ENCODE data around the gene AIFM2. TPM values are rescaled to one million over a fixed set of nuclear protein-coding genes. Genes with fewer than 3 reads are reported as not detected.

AIFM2 gene
- total and polyA plus RNA-seq, 2 donors (not counting 3 experiments of a cell fraction or from before 2014, with no cell fraction given), result 6.9 to 8.7 TPM

GRCh38 chr10:70066190-70066589 is 66.4 kb downstream of the AIFM2 start:
- FAIRE-seq (no peak), DNase-seq (ENCODE audit: low read depth, low spot score) (no peak)
- no peaks in the 10 kb centered on the region for H3K9me1 ChIP-seq (replicated peaks; ENCODE audit: control insufficient read depth, extremely low read depth, insufficient read depth, low read length)
- intact Hi-C loops (cut with micrococcal nuclease) (no loop called here), dilution Hi-C loops (cut with MboI; ENCODE audit: extremely low pct_ligation_motif_present, low sequenced_read_pairs) (no loop called here)
- no peaks in the 10 kb centered on the region for H3K36me3 ChIP-seq (ENCODE audit: control insufficient read depth in 2 of 2, extremely low read depth in 1 of 2, insufficient read depth in 2 of 2, low read length in 2 of 2)
- no peak overlapping the region for H3K4me2 ChIP-seq (ENCODE audit: insufficient read depth, low read length)
- no TSS peak for BruUV-seq (replicated peaks)
- no peaks in the 10 kb centered on the region for H3K9me3 ChIP-seq (replicated peaks; ENCODE audit: control insufficient read depth, insufficient read depth, low read length)
- CTCF ChIA-PET, result interaction anchor here (0.9 to 2.2 kb wide), 2 partner anchors 13 to 50 kb away, joined by 3 to 6 read pairs; no protein-coding TSS in a partner anchor
- no peak overlapping the region for H3K27ac ChIP-seq (ENCODE audit: insufficient read depth, low read depth, low read length)
- TF ChIP-seq POLR2A (IDR thresholded peaks at IDR 0.05; ENCODE audit: low read depth, low read length) (no peak), MYC (IDR thresholded peaks at IDR 0.05; ENCODE audit: low read depth, low read length) (no peak), EZH2 (IDR thresholded peaks at IDR 0.05; ENCODE audit: borderline replicate concordance, low read depth, low read length, severe bottlenecking) (no peak), CTCF (IDR thresholded peaks at IDR 0.05; ENCODE audit: extremely low read depth in 1 of 2, insufficient read depth in 1 of 2, low read depth in 1 of 2, low read length in 2 of 2) (no peak), MAX (IDR thresholded peaks at IDR 0.05; ENCODE audit: insufficient read depth, insufficient read length) (no peak), GATA2 (IDR thresholded peaks at IDR 0.05; ENCODE audit: insufficient read depth, insufficient read length, low read depth, low read length) (no peak), JUN (IDR thresholded peaks at IDR 0.05; ENCODE audit: borderline replicate concordance, insufficient read depth, insufficient read length, low read depth) (no peak), FOS (IDR thresholded peaks at IDR 0.05; ENCODE audit: borderline replicate concordance, insufficient read depth, low read length) (no peak), POLR2AphosphoS5 (IDR thresholded peaks at IDR 0.05; ENCODE audit: insufficient read depth, low read depth, low read length) (no peak)
- POLR2A ChIA-PET, result interaction anchor here (0.5 kb wide), 1 partner anchor 971 kb away, joined by 5 read pairs; no protein-coding TSS in a partner anchor
- no peaks in the 10 kb centered on the region for H3K4me1 ChIP-seq (ENCODE audit: control insufficient read depth, extremely low read depth, insufficient read depth, low read length)
- no peaks in the 10 kb centered on the region for H3K79me2 ChIP-seq (ENCODE audit: control insufficient read depth, insufficient read depth, low read length)
- H3K9ac ChIP-seq (replicated peaks; ENCODE audit: extremely low read depth, insufficient read depth, low read length), result no peak overlapping the region
- peaks cover 15 to 17% of the 10 kb centered on the region in 2 experiments for H3K27me3 ChIP-seq (ENCODE audit: control insufficient read depth in 2 of 2, insufficient read depth in 2 of 2, low read length in 2 of 2)
- no peaks in the 10 kb centered on the region for H4K20me1 ChIP-seq (replicated peaks; ENCODE audit: control insufficient read depth, extremely low read depth, insufficient read depth, low read length)
- H2AFZ ChIP-seq (ENCODE audit: low read depth, low read length), result no peak overlapping the region
- H3K4me3 ChIP-seq (replicated peaks in 1 of 3; ENCODE audit: insufficient read depth in 1 of 3, low read depth in 1 of 3, low read length in 3 of 3), result no peak overlapping the region

All from endothelial cell of umbilical vein (primary cell).